ENCODE results near the gene SVIL. TPM values are rescaled to one million over a fixed set of nuclear protein-coding genes. Genes with fewer than 3 reads are reported as not detected.

The SVIL gene
- total RNA-seq, 4 donors from 2014 or later = 24.0 to 82.2 (median 49.7) TPM

GRCh38 chr10:29671228-29671780, 36.5 kb upstream of the SVIL start:
- no peak for TF ChIP-seq CTCF (IDR thresholded peaks at IDR 0.05; ENCODE audit: low read depth)

GRCh38 chr10:29670761-29671160, 36.0 kb upstream of the SVIL start:
- TF ChIP-seq CTCF (IDR thresholded peaks at IDR 0.05; ENCODE audit: low read depth) = no peak

GRCh38 chr10:29669149-29669548, 34.4 kb upstream of the SVIL start:
- no peak for TF ChIP-seq CTCF (IDR thresholded peaks at IDR 0.05; ENCODE audit: low read depth)

- TF ChIP-seq CTCF (IDR thresholded peaks at IDR 0.05; ENCODE audit: low read depth) = no peak
These were observed 33.9 kb upstream of the SVIL start for GRCh38 chr10:29668628-29669027.

- no peak for TF ChIP-seq CTCF (IDR thresholded peaks at IDR 0.05; ENCODE audit: low read depth)
These were observed 32.4 kb upstream of the SVIL start for GRCh38 chr10:29667191-29667590.

- no peak for TF ChIP-seq CTCF (IDR thresholded peaks at IDR 0.05; ENCODE audit: low read depth)
These were observed 31.4 kb upstream of the SVIL start for GRCh38 chr10:29666201-29666600.

GRCh38 chr10:29663718-29664117, 28.9 kb upstream of the SVIL start:
- TF ChIP-seq CTCF (IDR thresholded peaks at IDR 0.05; ENCODE audit: low read depth) = no peak
